Adrenal gland (tissue), 12 donors: ENCODE results near the gene NME9. TPM values are rescaled to one million over a fixed set of nuclear protein-coding genes. Genes with fewer than 3 reads are reported as not detected.

Experiments
- DNase-seq, 7 donors: peaks; one replicate each; pipeline ENCODE4 v3.0.0-alpha.2; 2019 to 2020
- H3K27ac ChIP-seq, 5 donors: fragments of 200-600 bp; sonication (generic) in 4 of 5; 1 replicate in 3 of 5; 2 replicates in 2 of 5; pipeline versions ENCODE4 v1.5.1 to v1.8.0; 2016 to 2020; ENCODE audit warnings: mild to moderate bottlenecking in 1 of 5
- H3K27me3 ChIP-seq: fragments of 200-600 bp; 2 replicates; pipeline ENCODE4 v1.8.0; 2021
- H3K36me3 ChIP-seq, 2 donors: fragments of 200-600 bp; replicated peaks in 1 of 2; 1 replicate in 1 of 2; 2 replicates in 1 of 2; pipeline versions ENCODE4 v1.5.1 to v1.8.0; 2018 to 2022
- H3K4me1 ChIP-seq, 2 donors: fragments of 200-600 bp; replicated peaks in 1 of 2; 1 replicate in 1 of 2; 2 replicates in 1 of 2; pipeline versions ENCODE4 v1.5.1 to v1.8.0; 2018 to 2021
- H3K4me3 ChIP-seq, 4 donors: fragments of 200-600 bp; sonication (generic) in 3 of 4; one replicate each; pipeline ENCODE4 v1.5.1; 2016 to 2018
- H3K9me3 ChIP-seq, 3 donors: fragments of 200-600 bp; sonication (generic) in 1 of 3; replicated peaks in 1 of 3; 1 replicate in 2 of 3; 2 replicates in 1 of 3; pipeline versions ENCODE4 v1.5.1 to v1.8.0; 2016 to 2021
- CTCF ChIP-seq, 6 experiments: fragments of 450-650 bp in 4 of 6; fragments of 200-600 bp in 2 of 6; sonication (generic) in 1 of 6; IDR thresholded peaks; 1 replicate in 5 of 6; 2 replicates in 1 of 6; pipeline versions ENCODE4 v1.5.1 to v1.8.0; 2016 to 2021; ENCODE audit warnings: antibody characterized with exemption in 6 of 6, mild to moderate bottlenecking in 2 of 6, moderate library complexity in 1 of 6
- POLR2A ChIP-seq, 2 donors: fragments of 450-650 bp; IDR thresholded peaks; one replicate each; pipeline ENCODE4 v1.6.1; 2017; ENCODE audit warnings: antibody characterized with exemption in 2 of 2, mild to moderate bottlenecking in 2 of 2, moderate library complexity in 1 of 2
- WGBS, 4 donors: extraction: QIAGEN DNeasy Blood & Tissue Kit in 2 of 4; methylation state at CpG; one replicate each; pipeline versions ENCODE4 v1.1.5 to v1.1.7; 2013 to 2017; 5-methylcytosine and 5-hydroxymethylcytosine counted together
- intact Hi-C, 2 donors: fragments of 100-400 bp; cut with DNase I; formaldehyde crosslinking; loops; one replicate each; pipeline versions ENCODE4 v1.14.1 to v1.15.0; 2022 to 2023
- polyA plus RNA-seq, 3 donors: library from polyadenylated mRNA; stranded (reverse); fragments of 200-250 nt in 2 of 3; fragments of 350-450 nt in 1 of 3; fragmentation: Illumina TruSeq in 1 of 3; extraction: RNeasy Lipid Tissue Mini Kit (QIAGEN cat#74804) in 1 of 3; gene quantifications; one replicate each; pipeline ENCODE4 v1.2.3, GENCODE V29; 2013 to 2014
- total RNA-seq, 9 donors: library from RNA; depleted of rRNA in 4 of 9; stranded (reverse); fragments of >200 nt in 4 of 9; fragments of 120-200 nt in 1 of 9; fragmentation: NEBNext Ultra II Directional in 1 of 9; extraction: Animal tissue kit (Norgen Biotek cat#: 25700) in 1 of 9; gene quantifications; one replicate each; pipeline versions ENCODE4 v1.1.0 to v1.2.4, GENCODE V29; 2013 to 2023
- donor health status: healthy with polysubstance abuse.
- donor health status: Bipolar disorder and iron deficiency.
- donor health status: DM: yes; HTN: yes; CAD: no.
- donor health status: DM: no; HTN: no; CAD: no.
- donor health status: DM: no; HTN: no; CAD: no.
- donor health status: DM: yes; HTN: yes; CAD: no.

NME9 gene
- total and polyA plus RNA-seq, 12 donors: 0.46 to 2.6 (median 0.77) TPM; not detected in 5

- Histone ChIP-seq H3K36me3 (peaks cover 0 to 30% of the 10 kb centered on the region in 2 donors), H3K27me3 (no peaks in the 10 kb centered on the region), H3K4me1 (no peaks in the 10 kb centered on the region), H3K9me3 (no peaks in the 10 kb centered on the region), H3K27ac (no peak overlapping the region), H3K4me3 (no peak overlapping the region)
- intact Hi-C loops: no loop called here
- DNase-seq: no peak
- TF ChIP-seq POLR2A (IDR thresholded peaks at IDR 0.05) (no peak), CTCF (IDR thresholded peaks at IDR 0.05) (no peak)
- WGBS, 4 donors: 93 to 95% (median 95%) methylated on average over 2 of the region's 2 CpGs
Measured at GRCh38 chr3:138271189-138271794, 58.4 kb downstream of the NME9 start.

- H3K4me3 ChIP-seq: no peak overlapping the region
- no peaks in the 10 kb centered on the region for H3K9me3 ChIP-seq
- H3K36me3 ChIP-seq: peaks cover 0 to 34% of the 10 kb centered on the region in 2 donors
- H3K27me3 ChIP-seq: no peaks in the 10 kb centered on the region
- no peaks in the 10 kb centered on the region for H3K4me1 ChIP-seq
- TF ChIP-seq POLR2A (IDR thresholded peaks at IDR 0.05): no peak
- TF ChIP-seq CTCF (IDR thresholded peaks at IDR 0.05): no peak
- no peak for DNase-seq
- intact Hi-C loops: no loop called here
- 90 to 94% (median 92%) methylated on average over 2 of the region's 2 CpGs for WGBS, 4 donors
- no peak overlapping the region for H3K27ac ChIP-seq
Measured at GRCh38 chr3:138270245-138270644, 59.4 kb downstream of the NME9 start.

GRCh38 chr3:138267083-138267482, 62.6 kb downstream of the NME9 start:
- 76 to 88% (median 81%) methylated on average over 3 of the region's 3 CpGs for WGBS, 4 donors
- DNase-seq: no peak
- Histone ChIP-seq H3K36me3 (peaks cover 0 to 12% of the 10 kb centered on the region in 2 donors), H3K27me3 (no peaks in the 10 kb centered on the region), H3K4me3 (no peak overlapping the region), H3K27ac (no peak overlapping the region), H3K4me1 (no peaks in the 10 kb centered on the region), H3K9me3 (no peaks in the 10 kb centered on the region)
- TF ChIP-seq POLR2A (IDR thresholded peaks at IDR 0.05) (no peak), CTCF (IDR thresholded peaks at IDR 0.05) (no peak)
- intact Hi-C loops: no loop called here

GRCh38 chr3:138265745-138266144, 63.9 kb downstream of the NME9 start:
- intact Hi-C loops: no loop called here
- Histone ChIP-seq H3K27me3 (no peaks in the 10 kb centered on the region), H3K27ac (no peak overlapping the region), H3K4me3 (no peak overlapping the region), H3K36me3 (peaks cover 0 to 9% of the 10 kb centered on the region in 2 donors), H3K4me1 (no peaks in the 10 kb centered on the region), H3K9me3 (no peaks in the 10 kb centered on the region)
- no peak for TF ChIP-seq CTCF (IDR thresholded peaks at IDR 0.05)
- no peak for TF ChIP-seq POLR2A (IDR thresholded peaks at IDR 0.05)
- DNase-seq: no peak
- WGBS, 4 donors: 50 to 68% (median 55%) methylated on average over 1 of the region's 1 CpG
